ENCODE measurements around the gene KRT40. TPM values are rescaled to one million over a fixed set of nuclear protein-coding genes. Genes with fewer than 3 reads are reported as not detected.

KRT40 gene
- total RNA-seq, 4 donors from 2014 or later = not detected

DNA sequence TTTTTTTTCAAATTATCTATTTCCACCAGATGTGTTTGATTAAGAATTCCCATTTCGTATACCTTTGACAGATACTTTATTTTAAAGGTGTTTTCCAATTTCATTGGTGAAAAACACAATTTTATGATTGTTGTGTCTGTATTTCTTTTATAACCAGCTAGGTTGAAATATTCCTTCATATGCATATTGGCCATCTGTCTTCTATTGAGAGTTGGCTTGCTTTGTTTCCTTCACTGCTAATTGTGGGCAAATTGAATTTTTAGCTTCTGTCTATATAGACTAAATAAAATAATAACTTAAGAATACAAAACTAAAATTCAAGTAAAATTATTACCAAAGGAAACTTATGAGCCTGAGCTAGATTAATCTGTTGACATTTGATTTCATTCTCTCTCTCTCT, 11.0 kb upstream of the KRT40 start:
- TF ChIP-seq, protein P1, sequence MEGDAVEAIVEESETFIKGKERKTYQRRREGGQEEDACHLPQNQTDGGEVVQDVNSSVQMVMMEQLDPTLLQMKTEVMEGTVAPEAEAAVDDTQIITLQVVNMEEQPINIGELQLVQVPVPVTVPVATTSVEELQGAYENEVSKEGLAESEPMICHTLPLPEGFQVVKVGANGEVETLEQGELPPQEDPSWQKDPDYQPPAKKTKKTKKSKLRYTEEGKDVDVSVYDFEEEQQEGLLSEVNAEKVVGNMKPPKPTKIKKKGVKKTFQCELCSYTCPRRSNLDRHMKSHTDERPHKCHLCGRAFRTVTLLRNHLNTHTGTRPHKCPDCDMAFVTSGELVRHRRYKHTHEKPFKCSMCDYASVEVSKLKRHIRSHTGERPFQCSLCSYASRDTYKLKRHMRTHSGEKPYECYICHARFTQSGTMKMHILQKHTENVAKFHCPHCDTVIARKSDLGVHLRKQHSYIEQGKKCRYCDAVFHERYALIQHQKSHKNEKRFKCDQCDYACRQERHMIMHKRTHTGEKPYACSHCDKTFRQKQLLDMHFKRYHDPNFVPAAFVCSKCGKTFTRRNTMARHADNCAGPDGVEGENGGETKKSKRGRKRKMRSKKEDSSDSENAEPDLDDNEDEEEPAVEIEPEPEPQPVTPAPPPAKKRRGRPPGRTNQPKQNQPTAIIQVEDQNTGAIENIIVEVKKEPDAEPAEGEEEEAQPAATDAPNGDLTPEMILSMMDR (IDR thresholded peaks at IDR 0.05 in 4 of 5, conservative IDR thresholded peaks at IDR 0.05 in 1 of 5) = no peak
- no peak for TF ChIP-seq POLR2A (IDR thresholded peaks at IDR 0.05)
- Histone ChIP-seq H3K9me3 (no peaks in the 10 kb centered on the region), H3K36me3 (no peaks in the 10 kb centered on the region), H3K27me3 (peaks cover 0 to 19% (median 0%) of the 10 kb centered on the region in 3 donors), H3K4me1 (no peaks in the 10 kb centered on the region), H3K27ac (no peak overlapping the region), H3K4me3 (no peak overlapping the region)
- ATAC-seq (no peak), DNase-seq (no peak)
- in situ Hi-C loops (cut with MboI; ENCODE audit: low sequenced_read_pairs in 4 of 4) (no loop called here), intact Hi-C loops (cut with DNase I; ENCODE audit: low total_unique reads) (no loop called here)

DNA sequence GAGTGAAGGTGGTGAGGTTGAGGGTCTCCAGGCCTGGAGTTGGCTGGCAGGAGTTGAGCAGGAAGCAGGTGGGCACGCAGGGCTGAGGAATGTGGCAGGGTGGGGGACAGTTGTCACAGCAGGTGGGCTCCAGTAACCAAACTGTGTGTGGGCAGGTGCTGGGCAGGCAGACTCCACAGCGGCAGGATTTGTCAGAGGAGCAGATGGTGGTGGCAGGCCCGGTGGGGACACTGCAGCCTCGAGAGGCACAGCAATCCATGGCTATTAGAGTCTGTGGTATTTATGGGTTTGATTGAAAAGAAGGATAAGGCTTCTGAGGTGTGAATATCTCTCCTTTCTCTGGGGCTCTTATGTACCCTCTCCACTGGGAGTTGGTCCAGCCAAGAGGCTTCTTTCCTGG, 9.7 kb upstream of the KRT40 start, which contains the start of gene KRTAP3-3:
Gene KRTAP3-3, minus strand, starts transcription at position 326 of the 400 bp plus-strand sequence. Its CDS starts 67 bp downstream, at position 259.
- ATAC-seq = no peak
- Histone ChIP-seq H3K27me3 (peaks cover 0 to 19% (median 0%) of the 10 kb centered on the region in 3 donors), H3K4me1 (no peaks in the 10 kb centered on the region), H3K4me3 (no peak within 1 kb of the TSS), H3K27ac (no peak within 1 kb of the TSS), H3K36me3 (no peaks in the 10 kb centered on the region), H3K9me3 (no peaks in the 10 kb centered on the region)
- no peak for TF ChIP-seq POLR2A (IDR thresholded peaks at IDR 0.05)
- TF ChIP-seq, protein P1 (IDR thresholded peaks at IDR 0.05 in 4 of 5, conservative IDR thresholded peaks at IDR 0.05 in 1 of 5) = no peak
- intact Hi-C loops (cut with DNase I; ENCODE audit: low total_unique reads) (no loop called here), in situ Hi-C loops (cut with MboI; ENCODE audit: low sequenced_read_pairs in 4 of 4) (no loop called here)
- DNase-seq = no peak

DNA sequence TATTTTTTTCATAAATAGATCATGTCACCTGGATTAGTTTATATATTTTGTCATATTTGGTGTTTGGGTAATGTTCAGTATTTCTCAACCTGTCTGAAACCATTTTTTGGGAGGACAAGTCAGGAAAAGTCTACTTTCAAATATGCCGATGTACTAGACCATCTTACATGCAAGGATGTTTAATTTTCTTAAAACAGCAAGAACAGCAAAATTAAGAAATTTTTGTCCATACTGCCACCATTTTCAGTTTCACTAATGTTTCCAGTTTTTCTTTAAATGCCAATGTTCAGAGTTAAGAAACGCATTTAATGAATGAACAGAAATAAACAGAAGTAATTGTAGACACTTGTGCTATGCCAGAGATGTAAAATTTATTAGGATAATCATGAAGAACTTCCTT, 9.0 kb upstream of the KRT40 start:
- no peak for TF ChIP-seq POLR2A (IDR thresholded peaks at IDR 0.05)
- TF ChIP-seq, protein P1 (IDR thresholded peaks at IDR 0.05 in 4 of 5, conservative IDR thresholded peaks at IDR 0.05 in 1 of 5) = no peak
- H3K9me3 ChIP-seq = no peaks in the 10 kb centered on the region
- no peak overlapping the region for H3K27ac ChIP-seq
- H3K27me3 ChIP-seq = peaks cover 0 to 19% (median 0%) of the 10 kb centered on the region in 3 donors
- H3K4me3 ChIP-seq = no peak overlapping the region
- no peaks in the 10 kb centered on the region for H3K36me3 ChIP-seq
- no peaks in the 10 kb centered on the region for H3K4me1 ChIP-seq
- no peak for ATAC-seq
- in situ Hi-C loops (cut with MboI; ENCODE audit: low sequenced_read_pairs in 4 of 4) (no loop called here), intact Hi-C loops (cut with DNase I; ENCODE audit: low total_unique reads) (no loop called here)
- DNase-seq = no peak

DNA sequence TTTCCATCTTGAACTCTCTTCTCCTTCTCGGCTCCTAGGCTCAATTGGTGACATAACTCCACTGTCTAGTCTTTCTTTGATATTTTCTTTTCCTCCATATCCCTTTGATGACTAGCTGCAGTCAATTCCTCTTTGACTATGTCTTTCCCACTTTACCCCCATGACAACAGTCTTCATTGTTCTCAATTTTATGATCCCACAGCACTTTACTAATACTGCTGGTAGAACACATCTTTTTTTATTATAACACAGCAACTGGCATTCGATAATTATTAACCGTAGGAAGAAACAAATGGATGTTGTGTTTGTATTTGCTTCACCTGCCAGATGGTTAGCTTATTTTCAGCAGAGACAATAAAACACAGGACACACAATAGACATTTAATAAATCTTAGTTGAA, 8.5 kb upstream of the KRT40 start:
- Histone ChIP-seq H3K4me3 (no peak overlapping the region), H3K4me1 (no peaks in the 10 kb centered on the region), H3K36me3 (no peaks in the 10 kb centered on the region), H3K27me3 (peaks cover 0 to 18% (median 0%) of the 10 kb centered on the region in 3 donors), H3K9me3 (no peaks in the 10 kb centered on the region), H3K27ac (no peak overlapping the region)
- TF ChIP-seq, protein P1 (IDR thresholded peaks at IDR 0.05 in 4 of 5, conservative IDR thresholded peaks at IDR 0.05 in 1 of 5) = no peak
- no peak for TF ChIP-seq POLR2A (IDR thresholded peaks at IDR 0.05)
- intact Hi-C loops (cut with DNase I; ENCODE audit: low total_unique reads) = no loop called here
- in situ Hi-C loops (cut with MboI; ENCODE audit: low sequenced_read_pairs in 4 of 4) = no loop called here
- DNase-seq (no peak), ATAC-seq (no peak)

DNA sequence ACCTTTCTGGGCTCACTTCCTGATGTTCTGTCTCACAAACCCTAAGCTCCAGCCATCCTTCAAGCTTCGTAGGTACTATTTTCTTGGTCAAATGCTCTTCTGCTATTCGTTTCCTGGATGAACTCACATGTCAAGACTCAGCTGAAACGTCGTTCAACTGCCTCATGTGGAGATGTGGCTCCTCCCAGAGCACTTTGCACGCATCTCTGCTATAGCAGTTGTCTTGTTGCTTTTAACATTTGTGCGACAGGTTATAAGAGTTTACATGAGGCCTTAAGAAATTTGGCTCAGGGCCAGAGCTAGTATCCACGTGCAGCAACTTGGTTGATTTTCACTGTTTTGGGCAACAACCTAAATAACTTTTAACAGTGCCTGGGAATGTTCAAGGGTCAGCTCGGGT, 2.8 kb upstream of the KRT40 start:
- intact Hi-C loops (cut with DNase I; ENCODE audit: low total_unique reads) (no loop called here), in situ Hi-C loops (cut with MboI; ENCODE audit: low sequenced_read_pairs in 4 of 4) (no loop called here)
- no peak for DNase-seq
- Histone ChIP-seq H3K36me3 (no peaks in the 10 kb centered on the region), H3K4me3 (no peak overlapping the region), H3K9me3 (no peaks in the 10 kb centered on the region), H3K27me3 (no peaks in the 10 kb centered on the region), H3K27ac (no peak overlapping the region), H3K4me1 (no peaks in the 10 kb centered on the region)
- TF ChIP-seq POLR2A (IDR thresholded peaks at IDR 0.05) = no peak
- TF ChIP-seq, protein P1 (IDR thresholded peaks at IDR 0.05 in 4 of 5, conservative IDR thresholded peaks at IDR 0.05 in 1 of 5) = no peak
- ATAC-seq = no peak

All from gastrocnemius medialis (tissue), 4 donors.